Astrocyte (in vitro differentiated cells and primary cell): ENCODE data around the gene KRT12. TPM values are rescaled to one million over a fixed set of nuclear protein-coding genes. Genes with fewer than 3 reads are reported as not detected.

Source experiments
- DNase-seq: peaks from one replicate; pipeline ENCODE4 v3.0.0-alpha.2; 2010; ENCODE audit warnings: low read depth
- FAIRE-seq: peaks from 2 replicates; lab custom pipeline; 2011; peaks lifted over from hg19 to GRCh38; lab: Jason Lieb, UNC
- H2AFZ ChIP-seq: 2 replicates; pipeline ENCODE4 v1.6.0; 2012; ENCODE audit warnings: low read depth, low read length, inconsistent platforms
- H3K27ac ChIP-seq: 2 replicates; pipeline ENCODE4 v1.5.1; 2011; ENCODE audit warnings: low read depth, low read length, inconsistent platforms
- H3K27me3 ChIP-seq: 2 replicates; pipeline ENCODE4 v1.6.0; 2011; ENCODE audit warnings: low read length, inconsistent platforms; ENCODE audit not compliant: insufficient read depth
- H3K36me3 ChIP-seq: 2 replicates; pipeline ENCODE4 v1.5.1; 2011; ENCODE audit warnings: low read length, inconsistent platforms; ENCODE audit not compliant: insufficient read depth
- H3K4me1 ChIP-seq: 2 replicates; pipeline ENCODE4 v1.5.1; 2011; ENCODE audit warnings: low read length, inconsistent platforms; ENCODE audit not compliant: insufficient read depth
- H3K4me2 ChIP-seq: 2 replicates; pipeline ENCODE4 v1.6.0; 2012; ENCODE audit warnings: low read length, inconsistent platforms
- H3K4me3 ChIP-seq: 2 replicates; pipeline ENCODE4 v1.5.1; 2011; ENCODE audit warnings: low read depth, mild to moderate bottlenecking, low read length, inconsistent platforms; ENCODE audit not compliant: insufficient read depth
- H3K79me2 ChIP-seq: 2 replicates; pipeline ENCODE4 v1.6.0; 2012; ENCODE audit warnings: mild to moderate bottlenecking, low read length, inconsistent platforms; ENCODE audit not compliant: insufficient read depth
- H3K9ac ChIP-seq: 2 replicates; pipeline ENCODE4 v1.6.0; 2012; ENCODE audit warnings: mild to moderate bottlenecking, low read length, inconsistent platforms
- H3K9me3 ChIP-seq: 2 replicates; pipeline ENCODE4 v1.5.1; 2012; ENCODE audit warnings: low read depth, mild to moderate bottlenecking, low read length, inconsistent platforms; ENCODE audit not compliant: insufficient read depth
- H4K20me1 ChIP-seq: 2 replicates; pipeline ENCODE4 v1.6.0; 2012; ENCODE audit warnings: low read length, inconsistent platforms; ENCODE audit not compliant: insufficient read depth
- H3K27ac Mint-ChIP-seq: one replicate; pipeline ENCODE4 v1.8.0; 2021; ENCODE audit warnings: mild to moderate bottlenecking, mixed read lengths; ENCODE audit not compliant: unreplicated experiment
- H3K27me3 Mint-ChIP-seq: one replicate; pipeline ENCODE4 v1.8.0; 2021; ENCODE audit warnings: low read depth, mixed read lengths; ENCODE audit not compliant: unreplicated experiment
- H3K36me3 Mint-ChIP-seq: one replicate; pipeline ENCODE4 v1.8.0; 2021; ENCODE audit warnings: low read depth, mixed read lengths; ENCODE audit not compliant: unreplicated experiment
- H3K4me1 Mint-ChIP-seq: one replicate; pipeline ENCODE4 v1.8.0; 2021; ENCODE audit warnings: low read depth, mixed read lengths; ENCODE audit not compliant: unreplicated experiment
- H3K4me3 Mint-ChIP-seq: one replicate; pipeline ENCODE4 v1.8.0; 2021; ENCODE audit warnings: mild to moderate bottlenecking, moderate library complexity, mixed read lengths; ENCODE audit not compliant: unreplicated experiment
- H3K9me3 Mint-ChIP-seq: one replicate; pipeline ENCODE4 v1.8.0; 2021; ENCODE audit warnings: mild to moderate bottlenecking, mixed read lengths; ENCODE audit not compliant: unreplicated experiment
- CTCF ChIP-seq: IDR thresholded peaks from 2 replicates; pipeline ENCODE4 v1.5.1; 2011; ENCODE audit warnings: low read depth, mild to moderate bottlenecking, inconsistent platforms, low read length, moderate library complexity; ENCODE audit not compliant: insufficient read depth
- EZH2 ChIP-seq: IDR thresholded peaks from 2 replicates; pipeline ENCODE4 v1.6.1; 2012; ENCODE audit warnings: mild to moderate bottlenecking, low read length, inconsistent platforms; ENCODE audit not compliant: insufficient read depth
- total RNA-seq: library from RNA; stranded (reverse); gene quantifications from 2 replicates; pipeline ENCODE4 v1.2.1, GENCODE V29; 2021

KRT12 gene
- total RNA-seq, 1 donor from 2014 or later = not detected

GRCh38 chr17:40883626-40884334 is 16.8 kb upstream of the KRT12 start:
- no peak overlapping the region for H3K9ac ChIP-seq
- no peak for DNase-seq
- Mint-ChIP-seq H3K27me3 (no peaks in the 10 kb centered on the region), H3K4me3 (no peak overlapping the region), H3K9me3 (peaks cover 2% of the 10 kb centered on the region), H3K4me1 (no peaks in the 10 kb centered on the region), H3K27ac (no peak overlapping the region), H3K36me3 (no peaks in the 10 kb centered on the region)
- H3K4me3 ChIP-seq = no peak overlapping the region
- no peak for FAIRE-seq
- peaks cover 8% of the 10 kb centered on the region for H3K27me3 ChIP-seq
- H4K20me1 ChIP-seq = no peaks in the 10 kb centered on the region
- no peak overlapping the region for H2AFZ ChIP-seq
- H3K79me2 ChIP-seq = no peaks in the 10 kb centered on the region
- H3K4me2 ChIP-seq = no peak overlapping the region
- no peaks in the 10 kb centered on the region for H3K4me1 ChIP-seq
- no peaks in the 10 kb centered on the region for H3K36me3 ChIP-seq
- no peaks in the 10 kb centered on the region for H3K9me3 ChIP-seq
- TF ChIP-seq EZH2 (no peak), CTCF (no peak)
- no peak overlapping the region for H3K27ac ChIP-seq

- FAIRE-seq (no peak), DNase-seq (no peak)
- Histone ChIP-seq H3K27ac (no peak overlapping the region), H4K20me1 (no peaks in the 10 kb centered on the region), H3K36me3 (no peaks in the 10 kb centered on the region), H2AFZ (no peak overlapping the region), H3K4me3 (no peak overlapping the region), H3K27me3 (peaks cover 6% of the 10 kb centered on the region), H3K4me1 (no peaks in the 10 kb centered on the region), H3K79me2 (no peaks in the 10 kb centered on the region), H3K4me2 (no peak overlapping the region), H3K9ac (no peak overlapping the region), H3K9me3 (no peaks in the 10 kb centered on the region)
- H3K9me3 Mint-ChIP-seq = peaks cover 2% of the 10 kb centered on the region
- H3K27ac Mint-ChIP-seq = no peak overlapping the region
- H3K4me3 Mint-ChIP-seq = no peak overlapping the region
- H3K27me3 Mint-ChIP-seq = no peaks in the 10 kb centered on the region
- no peak for TF ChIP-seq CTCF
- no peaks in the 10 kb centered on the region for H3K4me1 Mint-ChIP-seq
- no peaks in the 10 kb centered on the region for H3K36me3 Mint-ChIP-seq
Measured at GRCh38 chr17:40883031-40883430, 16.0 kb upstream of the KRT12 start.

- FAIRE-seq = no peak
- Histone ChIP-seq H3K4me2 (no peak overlapping the region), H3K27ac (no peak overlapping the region), H3K9me3 (no peaks in the 10 kb centered on the region), H3K36me3 (no peaks in the 10 kb centered on the region), H3K27me3 (no peaks in the 10 kb centered on the region), H3K4me3 (no peak overlapping the region), H2AFZ (no peak overlapping the region), H4K20me1 (no peaks in the 10 kb centered on the region), H3K9ac (no peak overlapping the region), H3K79me2 (no peaks in the 10 kb centered on the region), H3K4me1 (no peaks in the 10 kb centered on the region)
- peaks cover 2% of the 10 kb centered on the region for H3K9me3 Mint-ChIP-seq
- H3K27ac Mint-ChIP-seq = no peak overlapping the region
- DNase-seq = no peak
- H3K4me3 Mint-ChIP-seq = no peak overlapping the region
- no peaks in the 10 kb centered on the region for H3K27me3 Mint-ChIP-seq
- no peak for TF ChIP-seq CTCF
- no peak for TF ChIP-seq EZH2
- no peaks in the 10 kb centered on the region for H3K4me1 Mint-ChIP-seq
- H3K36me3 Mint-ChIP-seq = no peaks in the 10 kb centered on the region
Measured at GRCh38 chr17:40879026-40879425, 12.0 kb upstream of the KRT12 start.
